GM21786 (cell line): ENCODE data around the gene PIAS2.
"Not testable (repeated sequence)": the region's sequence is repeated elsewhere in the genome, so short reads cannot be mapped to it uniquely, and the experiment has no call there.

Experiments used
- ATAC-seq: cut with Tn5 transposase; IDR thresholded peaks from one replicate; pipeline ENCODE4 v1.9.1; 2021; ENCODE audit not compliant: unreplicated experiment

Gene PIAS2

DNA sequence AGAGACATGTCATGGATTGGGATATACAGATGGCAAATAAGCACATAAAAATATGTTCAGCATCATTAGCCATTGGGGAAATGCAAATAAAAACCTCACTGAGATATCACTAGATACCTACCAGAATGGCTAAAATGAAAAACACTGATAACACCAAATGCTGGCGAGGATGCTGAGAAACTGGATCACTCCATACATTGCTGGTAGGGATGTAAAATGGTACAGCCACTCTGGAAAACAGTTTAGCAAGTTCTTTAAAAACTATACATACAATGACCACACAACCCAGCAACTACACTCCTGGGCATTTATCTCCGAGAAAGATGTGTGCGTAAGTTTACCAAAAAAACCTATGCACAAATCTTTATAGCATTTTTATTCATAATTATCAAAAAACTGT is 13.9 kb downstream of the PIAS2 start:
- no peak for ATAC-seq

DNA sequence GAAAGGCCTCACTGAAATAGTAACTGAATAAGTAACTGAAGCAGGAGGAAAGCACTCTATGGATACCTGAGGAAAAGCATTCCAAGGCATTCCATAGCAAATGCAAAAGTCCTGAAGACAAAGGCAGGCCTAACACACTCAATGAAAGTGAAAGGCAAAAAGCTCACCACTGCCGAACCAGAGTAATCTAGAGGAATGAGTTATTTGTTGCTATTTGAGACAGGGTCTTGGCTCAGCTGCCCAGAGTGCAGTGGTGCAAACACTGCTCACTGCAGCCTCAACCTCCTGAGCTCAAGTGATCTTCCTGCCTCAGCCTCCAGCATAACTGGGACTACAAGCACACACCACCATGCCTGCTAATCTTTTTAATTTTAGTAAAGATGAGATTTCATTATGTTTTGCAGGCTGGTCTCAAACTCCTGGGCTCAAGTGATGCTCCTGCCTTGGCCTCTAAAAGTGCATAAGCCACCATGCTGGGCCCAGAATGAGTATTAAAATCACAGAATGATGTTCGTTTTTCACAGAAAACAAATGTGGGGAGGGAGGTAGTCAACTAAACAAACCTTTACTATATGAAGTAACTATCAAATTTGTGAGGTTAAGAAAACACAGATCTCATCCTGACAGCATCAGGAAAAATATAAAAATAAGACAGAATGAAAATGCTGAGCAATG is 17.9 kb downstream of the PIAS2 start:
- peak; percentile 85 for ATAC-seq

DNA sequence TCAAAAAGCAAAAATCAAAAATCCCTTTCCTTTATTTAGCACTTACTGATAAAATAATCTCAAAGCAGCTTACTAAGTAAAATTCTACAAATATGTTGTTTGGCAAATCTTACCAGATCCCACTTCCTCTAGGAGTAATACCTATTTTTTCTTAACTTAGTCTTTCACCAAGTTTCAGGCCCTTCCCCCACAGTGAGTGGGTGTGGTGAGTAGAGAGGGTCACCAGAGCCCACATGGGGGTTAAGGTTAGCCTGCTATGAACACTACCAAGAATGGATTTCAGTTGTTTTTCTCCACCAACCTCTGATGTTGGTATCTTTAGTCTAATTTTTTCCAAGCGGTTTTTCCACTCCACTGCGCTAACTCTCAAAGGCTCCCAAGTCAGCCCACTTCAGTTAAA is 23.2 kb downstream of the PIAS2 start:
- no peak for ATAC-seq

DNA sequence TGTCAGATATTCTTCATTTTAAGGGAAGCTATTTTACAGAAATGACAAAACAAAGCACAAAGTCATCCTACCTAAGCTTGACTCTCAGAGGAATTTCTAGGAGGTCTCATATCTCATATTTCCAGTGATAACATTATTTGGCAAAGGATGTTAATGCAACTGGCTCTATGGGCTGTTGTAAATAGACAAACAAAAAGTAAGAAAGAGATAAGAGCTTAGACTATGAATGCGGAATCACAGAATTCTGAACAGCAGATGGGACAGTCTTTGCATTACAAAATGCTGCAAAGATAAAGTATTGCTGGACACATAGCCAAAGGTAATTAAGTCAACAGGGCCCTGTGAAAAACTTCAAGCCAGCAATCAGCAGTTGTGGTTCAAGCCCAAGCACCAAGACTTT is 23.9 kb downstream of the PIAS2 start:
- ATAC-seq, result no peak

DNA sequence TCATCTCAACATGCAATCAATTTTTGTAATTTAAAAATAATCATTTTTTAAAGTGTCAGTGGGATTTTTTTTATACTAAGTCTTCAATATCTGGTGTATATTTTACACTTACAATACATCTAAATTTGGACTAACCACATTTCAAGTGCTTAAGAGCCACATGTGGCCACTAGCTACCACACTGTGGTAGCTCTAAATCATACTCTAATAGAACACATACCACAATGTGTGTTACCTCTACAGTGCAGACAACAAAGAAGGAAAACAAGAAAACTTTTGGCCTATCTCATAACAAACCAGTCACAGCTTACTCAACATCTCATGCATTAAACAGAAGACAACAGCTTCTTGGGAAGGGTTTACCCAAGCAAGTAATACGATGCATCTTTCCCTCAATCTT is 24.5 kb downstream of the PIAS2 start:
- ATAC-seq, result peak; percentile 57

DNA sequence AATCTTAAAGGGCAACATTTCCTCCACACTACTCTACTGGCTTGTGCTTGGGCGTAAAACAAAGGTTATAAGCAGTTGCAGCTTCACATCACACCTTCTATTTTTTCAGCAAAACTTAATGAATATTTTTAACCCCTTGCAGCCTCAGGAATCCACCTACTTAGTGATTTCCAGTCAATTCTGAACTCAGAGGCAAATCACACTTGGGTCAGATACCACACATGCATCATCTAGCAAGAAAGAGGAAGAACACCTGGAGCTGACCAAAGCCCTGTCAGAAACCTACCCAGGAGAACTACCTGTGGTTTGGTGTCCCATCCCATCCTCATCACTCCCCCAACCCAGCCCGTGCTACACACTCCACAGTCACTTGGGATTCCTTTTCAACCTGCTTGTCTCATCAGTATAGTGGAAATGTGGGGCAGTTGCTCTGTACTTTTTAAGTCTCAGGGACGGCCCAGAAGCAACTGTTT is 25.5 kb downstream of the PIAS2 start:
- peak; percentile 85 for ATAC-seq

DNA sequence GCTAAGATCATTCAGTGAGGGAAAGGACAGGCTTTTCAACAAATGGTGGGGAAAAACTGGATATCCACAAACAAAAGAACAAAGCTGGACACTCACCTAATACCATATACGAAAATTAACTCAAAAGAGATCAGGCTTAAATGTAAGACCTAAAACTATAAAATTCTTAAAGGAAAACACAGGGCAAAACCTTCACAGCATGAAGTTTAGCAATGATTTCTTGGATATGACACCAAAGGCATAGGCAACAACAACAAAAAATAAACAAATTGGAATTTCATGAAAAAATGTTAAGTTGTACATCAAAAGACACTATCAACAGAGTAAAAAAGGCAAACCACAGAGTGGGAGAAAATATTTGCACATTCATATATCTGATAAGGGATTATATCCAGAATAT is 28.3 kb downstream of the PIAS2 start:
- ATAC-seq, result no peak

DNA sequence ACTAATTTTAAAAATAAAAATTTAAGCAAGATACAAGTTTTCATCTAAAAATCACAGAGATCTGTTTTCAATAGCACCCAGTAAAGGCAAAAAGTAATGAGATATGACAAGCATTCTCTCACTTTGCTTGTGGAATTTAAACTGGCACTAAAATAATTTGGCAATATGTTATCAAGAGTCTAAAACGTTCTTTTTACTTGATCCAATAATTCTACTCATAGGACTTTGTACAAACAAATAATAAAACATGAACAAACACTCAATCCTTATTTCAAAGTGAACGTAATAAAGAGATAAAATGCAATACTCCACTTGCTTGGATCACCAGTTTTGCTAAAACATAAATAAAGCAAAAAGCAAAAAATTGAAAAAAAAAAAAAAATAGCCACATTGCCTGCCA is 30.4 kb downstream of the PIAS2 start:
- ATAC-seq, result no peak

DNA sequence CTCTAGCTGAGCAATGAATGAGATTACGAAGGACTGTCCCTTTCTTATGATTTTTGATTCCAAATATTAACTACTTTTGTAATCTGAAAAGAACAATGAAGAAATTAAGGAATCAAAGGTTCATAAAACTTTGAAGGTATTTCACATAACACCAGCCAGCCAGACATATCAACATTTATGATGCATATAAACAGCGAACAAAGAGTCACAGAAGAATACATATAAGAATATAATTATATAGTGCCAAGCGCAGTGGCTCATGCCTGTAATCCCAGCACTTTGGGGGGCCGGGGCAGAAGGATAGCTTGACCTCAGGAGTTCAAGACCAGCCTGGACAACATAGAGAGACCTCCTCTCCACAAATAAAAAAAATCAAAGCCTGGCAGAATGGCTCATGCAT is 34.1 kb downstream of the PIAS2 start:
- no peak for ATAC-seq

DNA sequence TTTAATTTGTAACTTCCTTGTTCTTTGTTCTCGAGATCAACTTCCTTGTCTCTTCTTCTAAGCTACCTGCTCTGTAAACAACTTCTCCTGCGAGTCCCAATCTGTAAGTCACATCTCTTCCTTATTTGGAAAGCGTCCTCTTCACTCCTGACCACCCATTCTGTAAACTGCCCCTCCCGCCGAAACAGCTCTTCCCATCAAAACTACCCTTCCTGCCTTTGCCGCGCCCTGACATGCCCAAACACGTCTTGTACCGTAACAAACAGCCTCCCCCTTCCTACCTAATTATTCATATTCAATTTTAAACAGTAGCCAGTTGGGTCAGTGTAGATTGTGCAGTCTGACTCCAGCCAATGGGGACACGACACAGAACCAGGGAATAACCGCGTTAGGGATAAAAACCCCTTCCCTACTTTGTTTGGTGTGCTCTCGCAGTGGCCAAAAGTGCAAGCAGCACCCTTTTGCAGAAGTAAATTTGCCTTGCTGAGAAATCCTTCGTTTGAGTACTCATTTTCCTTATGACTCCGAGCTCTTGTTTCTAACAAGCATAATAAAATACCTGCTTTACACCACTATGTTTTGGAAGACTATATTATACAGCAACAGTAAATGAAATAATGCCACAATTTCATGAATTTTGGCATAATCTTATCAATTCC is 39.8 kb downstream of the PIAS2 start:
- ATAC-seq, result no peak

DNA sequence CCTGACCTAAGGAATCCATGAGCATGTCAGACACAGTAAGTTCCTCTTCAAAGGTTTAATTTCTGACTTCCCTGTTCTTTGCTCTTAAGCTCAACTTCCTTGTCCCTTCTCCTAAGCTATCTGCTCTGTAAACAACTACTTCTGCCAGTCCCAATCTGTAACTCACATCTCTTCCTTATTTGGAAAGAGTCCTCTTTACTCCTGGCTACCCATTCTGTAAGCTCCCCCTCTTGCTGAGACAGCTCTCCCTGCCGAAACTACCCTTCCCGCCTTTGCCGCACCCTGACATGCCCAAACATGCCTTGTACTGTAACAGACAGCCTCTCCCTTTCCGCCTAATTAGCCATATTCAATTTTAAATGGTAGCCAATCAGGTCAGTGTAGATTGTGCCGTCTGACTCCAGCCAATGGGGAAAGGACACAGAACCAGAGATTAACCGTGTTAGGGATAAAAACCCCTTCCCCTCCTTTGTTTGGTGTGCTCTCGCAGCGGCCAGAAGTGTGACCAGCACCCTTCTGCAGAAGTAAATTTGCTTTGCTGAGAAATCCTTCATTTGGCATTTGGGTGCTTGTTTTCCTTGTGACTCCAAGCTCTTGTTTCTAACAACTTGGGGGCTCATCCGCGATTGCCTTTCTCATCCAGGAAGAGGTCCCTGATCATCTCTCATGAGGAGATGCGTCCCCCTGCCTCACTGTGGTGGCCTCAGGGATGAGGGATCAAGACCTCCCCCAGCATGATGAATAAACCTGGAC is 49.0 kb downstream of the PIAS2 start:
- no peak for ATAC-seq

DNA sequence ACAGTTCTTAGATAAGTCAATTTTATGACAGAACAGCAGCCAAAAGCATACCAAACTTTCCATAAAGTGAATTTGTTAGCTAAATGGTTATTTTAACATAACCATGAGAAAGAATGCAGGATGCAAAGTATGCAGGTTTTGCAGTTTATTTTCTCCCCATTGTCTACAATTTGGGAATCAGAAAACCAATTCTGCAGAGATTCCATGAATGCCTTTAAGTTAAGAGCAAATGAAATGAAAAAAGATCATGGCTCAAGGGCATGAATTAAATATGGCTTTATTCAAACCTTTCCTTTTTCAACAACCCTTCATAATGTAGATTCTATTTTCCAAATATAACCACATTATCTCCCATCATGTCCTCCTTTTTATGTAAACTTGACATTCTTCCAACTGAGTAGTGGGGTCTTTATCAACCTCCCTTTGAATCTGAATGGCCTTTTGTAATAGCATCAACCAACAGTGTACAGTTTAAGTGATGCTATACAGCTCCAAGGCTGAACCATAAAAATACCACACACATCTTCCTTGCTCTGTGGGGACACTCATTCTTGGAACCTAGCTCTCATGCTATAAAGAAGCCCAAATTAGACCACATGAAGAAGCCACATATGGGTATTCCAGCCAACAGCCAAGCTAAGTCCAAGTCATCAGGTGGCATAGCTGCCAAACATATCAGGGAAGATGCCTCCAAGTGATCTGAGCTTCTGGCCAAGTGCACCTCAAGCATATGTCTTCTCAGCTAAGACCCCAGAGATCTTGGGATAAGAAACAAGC is 49.8 kb downstream of the PIAS2 start:
- no peak for ATAC-seq

DNA sequence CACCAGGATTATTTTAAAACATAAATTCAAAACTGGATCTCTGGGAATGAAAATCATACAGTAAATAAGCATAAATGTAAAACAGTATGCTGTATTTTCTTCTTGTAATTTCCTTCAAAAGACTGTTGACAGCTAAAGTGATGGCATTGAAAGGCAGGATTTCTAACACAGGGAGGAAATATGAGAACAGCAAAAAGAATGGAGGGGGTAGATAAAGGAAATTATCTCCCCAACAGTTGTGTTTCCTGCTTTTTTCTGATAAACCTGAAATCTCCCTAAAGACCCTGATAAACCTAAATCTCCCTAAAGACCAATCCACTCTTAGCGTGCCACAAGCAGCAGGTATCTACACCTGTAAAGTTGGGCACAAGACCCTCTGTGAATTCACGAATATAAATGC is 50.8 kb downstream of the PIAS2 start:
- ATAC-seq, result no peak

DNA sequence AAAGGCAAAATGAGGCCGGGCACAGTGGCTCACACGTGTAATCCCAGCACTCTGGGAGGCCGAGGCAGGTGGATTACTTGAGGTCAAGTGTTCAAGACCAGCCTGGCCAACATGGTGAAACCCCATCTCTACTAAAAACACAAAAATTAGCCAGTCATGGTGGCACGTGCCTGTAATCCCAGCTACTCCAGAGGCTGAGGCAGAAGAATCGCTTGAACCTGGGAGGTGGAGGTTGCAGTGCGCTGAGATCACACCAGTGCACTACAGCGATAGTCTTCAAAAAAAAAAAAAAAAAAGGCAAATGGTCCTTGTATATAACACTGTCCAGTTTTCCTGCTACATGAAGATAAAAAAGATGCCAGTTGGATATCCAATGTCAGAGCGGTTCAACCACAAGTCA is 52.1 kb downstream of the PIAS2 start:
- not testable (repeated sequence) for ATAC-seq

DNA sequence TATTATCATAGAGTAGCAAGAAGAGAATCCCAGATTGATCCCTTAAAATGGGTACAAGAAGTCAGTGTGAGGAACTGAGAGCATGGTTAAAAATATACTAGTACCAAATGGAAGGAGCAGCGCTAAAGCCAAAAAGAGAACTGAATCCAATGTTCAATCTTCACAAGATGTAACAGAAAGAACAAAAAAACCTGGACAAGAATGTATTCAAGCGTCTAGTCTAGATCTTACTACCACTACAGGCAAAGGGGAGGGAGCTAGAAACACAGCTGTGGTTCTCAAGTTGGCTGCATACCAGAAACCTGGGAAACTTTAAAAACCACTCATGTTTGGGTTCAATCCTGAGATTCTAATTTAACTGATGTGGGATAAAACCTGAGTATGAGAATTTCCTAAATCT is 57.5 kb downstream of the PIAS2 start:
- peak; percentile 51 for ATAC-seq

DNA sequence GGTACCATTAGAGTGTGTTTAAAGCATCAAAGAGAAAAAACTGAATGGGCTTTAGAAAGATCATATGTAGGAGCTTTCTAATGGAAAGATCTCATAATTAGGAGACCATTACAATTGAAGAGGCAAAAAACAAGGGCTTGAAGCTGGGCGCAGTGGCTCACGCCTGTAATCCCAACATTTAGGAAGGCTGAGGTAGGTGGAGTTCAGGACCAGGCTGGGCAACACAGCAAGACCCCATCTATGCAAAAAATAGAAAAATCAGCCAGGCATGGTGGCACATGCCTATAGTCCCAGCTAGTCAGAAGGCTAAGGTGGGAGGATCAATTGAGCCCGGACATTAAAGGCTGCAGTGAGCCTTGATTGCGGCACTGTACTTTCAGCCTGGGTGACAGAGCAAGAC is 59.0 kb downstream of the PIAS2 start:
- no peak for ATAC-seq

DNA sequence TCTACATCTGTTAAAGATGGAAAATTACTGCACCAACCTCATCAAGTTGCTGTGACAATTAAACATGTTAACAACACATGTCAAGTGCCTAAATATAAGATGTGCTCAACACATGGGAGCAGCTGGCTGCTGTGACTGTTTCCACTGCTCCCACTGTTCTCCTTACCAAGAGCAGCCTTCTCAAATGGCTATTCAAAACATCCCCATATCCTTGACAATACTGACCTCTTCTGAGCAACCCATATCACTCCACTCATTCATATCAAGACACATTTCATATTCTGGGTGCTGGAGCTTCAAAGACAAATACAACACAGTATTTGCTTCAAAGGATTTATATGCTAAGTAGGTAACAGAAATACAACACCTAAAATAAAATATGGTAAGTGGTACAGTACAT is 60.3 kb downstream of the PIAS2 start:
- no peak for ATAC-seq

DNA sequence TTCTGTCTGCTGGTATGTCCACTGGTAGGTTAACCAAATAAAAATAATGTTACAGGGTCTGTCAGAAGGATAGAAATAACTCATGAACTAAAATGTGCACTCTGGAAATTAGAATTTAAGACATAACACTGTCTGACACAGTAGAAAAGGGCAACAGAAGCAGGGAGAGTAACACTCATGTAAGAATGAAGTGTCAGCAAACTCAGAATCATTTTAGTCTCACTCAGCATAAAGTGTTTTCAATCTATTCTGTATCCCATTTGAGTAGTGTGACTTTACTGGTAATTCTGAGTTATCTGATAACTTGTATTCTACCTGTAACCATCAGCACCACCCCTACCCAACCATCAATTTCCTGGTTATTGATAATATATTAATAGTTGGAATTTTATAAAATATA is 68.3 kb downstream of the PIAS2 start:
- ATAC-seq, result no peak

DNA sequence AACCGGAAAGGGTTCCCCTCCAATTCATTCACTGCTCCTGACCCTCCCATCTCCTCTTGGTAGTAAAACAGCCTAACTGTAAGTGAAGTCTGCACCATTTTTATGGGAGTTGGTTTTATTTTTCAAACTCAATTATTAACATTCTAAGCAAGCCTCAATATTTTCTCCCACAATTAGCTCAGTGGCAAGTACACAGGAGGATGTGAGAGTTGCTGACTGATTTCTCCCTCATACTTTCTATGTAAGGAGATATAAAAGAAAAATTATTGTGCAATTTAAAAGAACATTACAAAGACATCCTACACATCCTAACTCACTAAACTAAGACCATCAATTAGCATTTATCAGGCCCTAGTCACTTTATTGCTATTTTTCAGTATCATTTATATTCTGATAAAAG is 73.9 kb downstream of the PIAS2 start:
- no peak for ATAC-seq

DNA sequence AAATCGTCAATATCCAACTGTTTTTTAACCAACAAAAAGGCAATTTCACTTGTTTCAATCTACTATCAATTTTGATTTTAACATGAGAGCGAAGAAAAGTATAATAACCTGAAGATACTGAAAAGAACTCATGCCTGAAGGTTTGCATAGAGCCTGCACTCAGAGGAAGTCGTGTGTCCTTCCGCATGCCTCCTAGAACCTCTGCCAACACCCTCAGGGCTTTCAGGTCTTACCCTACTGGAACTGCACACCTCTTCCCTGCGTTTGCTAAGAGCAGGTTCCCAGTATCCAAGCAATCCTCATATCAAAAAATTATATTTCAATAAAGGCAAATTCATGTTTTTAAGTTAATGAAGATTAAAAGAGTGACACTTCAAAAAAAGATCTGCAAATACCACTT is 74.7 kb downstream of the PIAS2 start:
- ATAC-seq, result no peak

DNA sequence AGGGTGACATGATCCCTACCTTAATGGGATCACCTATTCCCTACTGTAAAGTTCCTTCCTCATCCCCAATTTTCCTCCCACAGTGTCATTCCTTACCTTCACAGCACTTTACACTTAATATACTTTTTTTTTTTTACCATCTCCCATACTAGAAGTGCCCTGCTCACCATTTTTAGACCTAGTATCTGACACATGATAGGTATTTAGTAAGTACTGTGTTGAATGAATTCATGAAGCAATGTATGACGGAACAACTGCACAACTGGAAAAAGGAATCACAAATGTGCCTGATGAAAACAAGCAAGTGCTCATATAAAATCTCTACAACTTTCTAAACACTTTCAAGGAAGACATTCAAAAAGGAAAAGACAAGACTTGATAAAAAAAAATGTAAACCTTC is 83.4 kb downstream of the PIAS2 start:
- no peak for ATAC-seq
